Chondrocyte (in vitro differentiated cells): ENCODE results near the gene ID2. TPM values are rescaled to one million over a fixed set of nuclear protein-coding genes. Genes with fewer than 3 reads are reported as not detected.

ENCODE experiments used
- DNase-seq: peaks from one replicate; pipeline ENCODE4 v3.0.0; 2021; ENCODE audit warnings: mixed read lengths, low spot score
- H3K27ac Mint-ChIP-seq: one replicate; pipeline ENCODE4 v1.8.0; 2021; ENCODE audit warnings: mild to moderate bottlenecking, moderate library complexity, mixed read lengths; ENCODE audit not compliant: unreplicated experiment
- H3K27me3 Mint-ChIP-seq: 2 replicates; pipeline ENCODE4 v1.8.0; 2021; ENCODE audit warnings: low read depth, mixed read lengths
- H3K36me3 Mint-ChIP-seq: 2 replicates; pipeline ENCODE4 v1.8.0; 2021; ENCODE audit warnings: low read depth, mixed read lengths
- H3K4me1 Mint-ChIP-seq: 2 replicates; pipeline ENCODE4 v1.8.0; 2021; ENCODE audit warnings: low read depth, mild to moderate bottlenecking, mixed read lengths
- H3K4me3 Mint-ChIP-seq: one replicate; pipeline ENCODE4 v1.8.0; 2021; ENCODE audit warnings: mild to moderate bottlenecking, moderate library complexity, mixed read lengths; ENCODE audit not compliant: unreplicated experiment
- H3K9me3 Mint-ChIP-seq: 2 replicates; pipeline ENCODE4 v1.8.0; 2021; ENCODE audit warnings: low read depth, mixed read lengths
- total RNA-seq: library from RNA; stranded (reverse); gene quantifications from 3 replicates; pipeline ENCODE4 v1.2.1, GENCODE V29; 2021
- TF ChIP-seq, protein P1 (sequence below): fragments of 200-600 bp; sonication (generic); IDR thresholded peaks from 2 replicates; pipeline ENCODE4 v1.5.0; 2021; ENCODE audit warnings: antibody characterized with exemption, mild to moderate bottlenecking, moderate library complexity

The ID2 gene
- total RNA-seq, 1 donor from 2014 or later: 23.1 TPM

DNA sequence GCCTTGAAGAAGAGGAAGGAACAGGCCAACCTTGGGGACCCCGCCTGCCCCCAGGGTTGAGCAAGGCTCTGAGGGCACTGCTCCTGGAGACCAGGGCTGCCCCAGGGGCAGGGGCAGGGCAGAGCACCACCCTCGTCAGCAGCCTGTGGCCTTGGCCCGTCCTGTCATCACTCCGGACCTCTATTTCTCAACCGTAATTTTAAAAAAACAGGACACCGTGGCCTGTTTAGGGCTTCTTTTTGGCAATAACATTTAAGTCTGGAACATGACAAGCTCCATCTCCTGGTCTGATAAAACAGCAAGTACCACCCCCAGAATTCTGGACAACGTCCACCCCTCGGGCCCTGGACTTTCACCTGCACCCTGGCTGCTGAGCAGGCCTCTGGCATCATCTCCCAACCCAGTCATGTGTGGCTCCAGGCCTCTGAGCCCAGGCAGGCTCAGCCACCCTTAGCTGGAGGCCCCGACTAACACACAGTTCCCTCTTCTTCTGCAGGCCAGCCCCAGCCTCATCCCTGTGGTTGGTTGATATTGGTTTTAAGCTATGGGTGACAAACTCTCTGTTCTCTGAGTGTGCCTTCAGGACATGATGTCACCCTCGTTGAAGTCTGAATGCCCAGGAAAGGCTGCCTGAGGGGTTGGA, 22.6 kb upstream of the ID2 start:
- H3K36me3 Mint-ChIP-seq: no peaks in the 10 kb centered on the region
- no peaks in the 10 kb centered on the region for H3K27me3 Mint-ChIP-seq
- peaks cover 9% of the 10 kb centered on the region for H3K4me1 Mint-ChIP-seq
- no peak overlapping the region for H3K27ac Mint-ChIP-seq
- TF ChIP-seq, protein P1, sequence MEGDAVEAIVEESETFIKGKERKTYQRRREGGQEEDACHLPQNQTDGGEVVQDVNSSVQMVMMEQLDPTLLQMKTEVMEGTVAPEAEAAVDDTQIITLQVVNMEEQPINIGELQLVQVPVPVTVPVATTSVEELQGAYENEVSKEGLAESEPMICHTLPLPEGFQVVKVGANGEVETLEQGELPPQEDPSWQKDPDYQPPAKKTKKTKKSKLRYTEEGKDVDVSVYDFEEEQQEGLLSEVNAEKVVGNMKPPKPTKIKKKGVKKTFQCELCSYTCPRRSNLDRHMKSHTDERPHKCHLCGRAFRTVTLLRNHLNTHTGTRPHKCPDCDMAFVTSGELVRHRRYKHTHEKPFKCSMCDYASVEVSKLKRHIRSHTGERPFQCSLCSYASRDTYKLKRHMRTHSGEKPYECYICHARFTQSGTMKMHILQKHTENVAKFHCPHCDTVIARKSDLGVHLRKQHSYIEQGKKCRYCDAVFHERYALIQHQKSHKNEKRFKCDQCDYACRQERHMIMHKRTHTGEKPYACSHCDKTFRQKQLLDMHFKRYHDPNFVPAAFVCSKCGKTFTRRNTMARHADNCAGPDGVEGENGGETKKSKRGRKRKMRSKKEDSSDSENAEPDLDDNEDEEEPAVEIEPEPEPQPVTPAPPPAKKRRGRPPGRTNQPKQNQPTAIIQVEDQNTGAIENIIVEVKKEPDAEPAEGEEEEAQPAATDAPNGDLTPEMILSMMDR: no peak
- no peaks in the 10 kb centered on the region for H3K9me3 Mint-ChIP-seq
- no peak overlapping the region for H3K4me3 Mint-ChIP-seq
- DNase-seq: no peak

DNA sequence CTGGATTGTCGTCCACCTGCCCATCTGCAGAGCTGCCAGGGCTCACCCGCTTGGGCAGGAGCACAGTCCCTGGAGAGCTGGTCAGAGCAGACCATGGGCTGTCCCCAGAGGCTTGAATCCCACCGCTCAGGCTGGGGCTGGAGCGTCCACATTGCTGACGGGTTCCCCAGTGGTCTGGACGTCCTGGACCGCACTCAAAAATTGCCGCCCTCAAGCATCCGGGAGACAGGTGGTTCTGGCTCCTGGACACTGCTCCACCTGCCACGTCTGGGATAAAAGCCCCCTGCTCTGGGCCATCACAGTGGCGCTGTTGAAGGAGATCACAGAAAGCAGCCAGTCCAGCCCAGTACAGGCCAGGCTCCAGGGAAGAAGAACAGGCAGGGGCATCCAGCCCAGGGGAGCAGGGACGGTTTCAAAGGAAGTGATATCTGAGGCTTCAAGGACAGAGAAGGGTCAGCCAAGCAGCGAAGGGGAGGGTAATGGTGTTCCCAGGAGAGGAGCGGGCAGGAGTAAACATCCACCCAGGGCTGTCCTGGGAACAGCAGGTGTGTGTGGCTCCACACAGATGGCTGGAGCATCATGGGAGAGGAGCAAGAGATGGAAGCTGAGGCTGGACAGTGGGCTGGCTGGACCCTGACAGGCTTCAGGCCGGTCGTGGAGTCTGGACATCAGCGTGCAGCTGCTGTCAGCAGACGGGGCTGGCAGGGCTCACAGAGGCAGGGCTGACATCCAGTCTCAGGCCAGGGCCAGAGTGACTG, 21.9 kb upstream of the ID2 start:
- H3K27ac Mint-ChIP-seq: no peak overlapping the region
- TF ChIP-seq, protein P1: no peak
- DNase-seq: no peak

DNA sequence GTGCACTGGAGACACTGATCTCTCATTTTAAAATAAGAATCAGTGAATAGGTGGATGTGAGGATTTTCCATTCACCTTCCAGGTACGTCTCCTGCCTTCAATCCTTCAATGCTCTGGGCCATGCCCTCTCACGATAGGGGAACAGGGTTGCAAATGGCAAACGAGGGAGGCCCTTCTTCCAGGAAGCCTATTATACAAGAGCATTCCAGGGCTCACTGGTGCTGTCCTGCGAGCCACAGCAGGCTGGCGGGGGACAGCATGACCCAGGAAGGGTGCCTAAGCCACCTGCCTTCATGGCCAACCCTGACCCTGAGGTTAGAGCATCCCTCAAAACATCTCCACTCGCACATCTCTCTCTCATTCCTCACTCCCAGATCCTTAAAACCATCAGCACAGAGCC, 20.6 kb upstream of the ID2 start:
- Mint-ChIP-seq H3K4me1 (peaks cover 9% of the 10 kb centered on the region), H3K36me3 (no peaks in the 10 kb centered on the region), H3K27me3 (no peaks in the 10 kb centered on the region), H3K4me3 (no peak overlapping the region), H3K9me3 (no peaks in the 10 kb centered on the region), H3K27ac (no peak overlapping the region)
- no peak for DNase-seq
- TF ChIP-seq, protein P1: no peak

More for the DNA sequence above, 21.9 kb upstream of the ID2 start:
- Mint-ChIP-seq H3K4me3 (no peak overlapping the region), H3K4me1 (peaks cover 9% of the 10 kb centered on the region), H3K27me3 (no peaks in the 10 kb centered on the region), H3K36me3 (no peaks in the 10 kb centered on the region), H3K9me3 (no peaks in the 10 kb centered on the region)

DNA sequence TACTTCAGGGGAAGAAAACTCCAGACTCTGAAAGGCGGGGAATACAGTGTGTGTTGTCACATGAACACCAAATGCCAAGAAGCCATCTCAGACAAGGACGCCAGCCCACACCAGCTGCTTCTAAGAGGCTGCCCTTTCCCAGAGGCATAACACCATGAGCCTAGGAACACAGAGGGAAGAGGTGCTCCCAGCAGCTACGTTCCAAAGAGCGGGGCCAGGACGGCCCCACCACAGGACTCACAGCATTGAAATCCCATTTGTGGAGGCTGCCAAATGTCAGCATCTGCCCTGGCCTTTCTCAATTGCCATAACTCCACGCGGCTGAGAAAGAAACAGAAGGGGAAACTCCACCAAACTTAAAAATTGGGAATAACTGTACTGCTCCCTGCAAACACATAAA, 20.1 kb upstream of the ID2 start:
- no peaks in the 10 kb centered on the region for H3K27me3 Mint-ChIP-seq
- TF ChIP-seq, protein P1: no peak
- peaks cover 9% of the 10 kb centered on the region for H3K4me1 Mint-ChIP-seq
- no peak overlapping the region for H3K4me3 Mint-ChIP-seq
- H3K9me3 Mint-ChIP-seq: no peaks in the 10 kb centered on the region
- no peaks in the 10 kb centered on the region for H3K36me3 Mint-ChIP-seq
- no peak for DNase-seq
- no peak overlapping the region for H3K27ac Mint-ChIP-seq

DNA sequence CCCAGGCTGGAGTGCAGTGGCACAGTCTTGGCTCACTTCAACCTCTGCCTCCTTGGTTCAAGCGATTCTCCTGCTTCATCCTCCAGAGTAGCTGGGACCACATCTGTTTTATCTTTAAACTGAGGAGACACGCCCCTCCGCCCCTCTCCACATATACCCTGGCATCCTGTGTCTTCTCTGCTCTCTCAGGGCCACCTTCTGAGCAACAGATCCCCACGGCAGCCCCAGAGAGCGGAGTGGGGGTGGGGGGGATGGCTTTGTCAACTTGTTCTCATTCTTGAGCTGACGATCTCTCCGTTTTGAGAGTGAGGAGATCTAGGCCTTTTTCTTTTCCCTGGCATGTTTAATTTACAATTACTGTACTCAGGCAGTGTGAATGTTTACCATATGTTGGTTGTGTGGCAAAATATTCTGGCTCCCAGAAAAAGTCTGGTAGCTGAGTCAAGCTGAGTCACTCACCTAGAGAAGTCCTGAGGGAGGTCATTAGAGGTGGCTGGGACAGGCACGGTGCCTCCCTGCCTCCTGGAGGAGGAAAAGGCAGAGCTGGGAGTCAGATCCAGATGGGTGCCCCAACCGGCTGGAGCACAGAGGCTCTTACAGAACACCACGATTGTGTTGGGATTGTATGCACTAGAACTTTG, 19.5 kb upstream of the ID2 start:
- H3K9me3 Mint-ChIP-seq: no peaks in the 10 kb centered on the region
- no peak overlapping the region for H3K27ac Mint-ChIP-seq
- TF ChIP-seq, protein P1: peak; percentile 45
- no peaks in the 10 kb centered on the region for H3K27me3 Mint-ChIP-seq
- no peak for DNase-seq
- H3K4me3 Mint-ChIP-seq: no peak overlapping the region
- H3K36me3 Mint-ChIP-seq: no peaks in the 10 kb centered on the region
- H3K4me1 Mint-ChIP-seq: peaks cover 9% of the 10 kb centered on the region
